ENCODE results near the gene SMPD1.

GRCh38 chr11:6414874-6415328, 24.6 kb downstream of the SMPD1 start:
- TF ChIP-seq CTCF (IDR thresholded peaks at IDR 0.05; ENCODE audit: insufficient read depth, low read depth, low read length) = no peak
- no peak for TF ChIP-seq EZH2 (IDR thresholded peaks at IDR 0.05; ENCODE audit: insufficient read depth, low read length)
